SK-N-SH treated with all-trans-retinoic acid at 6 μM for 48 hours (cell line): ENCODE data around the gene DCTN4.
A peak's percentile ranks its signal among the peaks of the same experiment; 100 is the strongest.

ENCODE experiments used
- ATAC-seq: fragments of 200-7000 bp; cut with Tn5 transposase; 3 replicates; pipeline ENCODE4 v1.9.1; 2020; ENCODE audit warnings: mild to moderate bottlenecking, moderate library complexity
- ARNTL ChIP-seq: fragments of 450-650 bp; formaldehyde crosslinking; IDR thresholded peaks from 2 replicates; pipeline ENCODE4 v1.5.0; 2020; ENCODE audit warnings: low read depth, mild to moderate bottlenecking, moderate library complexity, borderline replicate concordance
- BACH2 ChIP-seq: fragments of 250-450 bp; sonication (Bioruptor Pico); IDR thresholded peaks from 2 replicates; pipeline ENCODE4 v1.9.0; 2021; ENCODE audit warnings: mild to moderate bottlenecking, borderline replicate concordance
- CREB5 ChIP-seq: fragments of 250-450 bp; sonication (Bioruptor Pico); IDR thresholded peaks from 2 replicates; pipeline ENCODE4 v1.5.1; 2020; ENCODE audit warnings: low read depth, mild to moderate bottlenecking, moderate library complexity
- CSDC2 ChIP-seq: fragments of 250-450 bp; sonication (Bioruptor Pico); IDR thresholded peaks from 2 replicates; pipeline ENCODE4 v1.5.0; 2020; ENCODE audit warnings: mild to moderate bottlenecking, moderate library complexity
- CSRNP3 ChIP-seq: fragments of 250-450 bp; sonication (Bioruptor Pico); IDR thresholded peaks from 2 replicates; pipeline ENCODE4 v1.5.1; 2021; ENCODE audit warnings: mild to moderate bottlenecking, moderate library complexity
- ESRRG ChIP-seq: fragments of 250-450 bp; sonication (Bioruptor Pico); IDR thresholded peaks from 2 replicates; pipeline ENCODE4 v1.6.1; 2021; ENCODE audit warnings: mild to moderate bottlenecking
- GLIS3 ChIP-seq: fragments of 250-450 bp; sonication (Bioruptor Pico); IDR thresholded peaks from 2 replicates; pipeline ENCODE4 v1.5.0; 2020; ENCODE audit warnings: mild to moderate bottlenecking, moderate library complexity
- ISL1 ChIP-seq: fragments of 250-450 bp; sonication (Bioruptor Pico); IDR thresholded peaks from 2 replicates; pipeline ENCODE4 v2.1.2; 2022; ENCODE audit warnings: mild to moderate bottlenecking, moderate library complexity
- OSR1 ChIP-seq: fragments of 250-450 bp; sonication (Bioruptor Pico); IDR thresholded peaks from 2 replicates; pipeline ENCODE4 v1.8.0; 2022; ENCODE audit warnings: moderate library complexity, mild to moderate bottlenecking, inconsistent platforms
- PATZ1 ChIP-seq: fragments of 250-450 bp; sonication (Bioruptor Pico); IDR thresholded peaks from 2 replicates; pipeline ENCODE4 v1.8.0; 2020; ENCODE audit warnings: mild to moderate bottlenecking, moderate library complexity, borderline replicate concordance
- POU6F1 ChIP-seq: fragments of 250-450 bp; sonication (Bioruptor Pico); IDR thresholded peaks from 2 replicates; pipeline ENCODE4 v1.8.0; 2021; ENCODE audit warnings: low read depth, mild to moderate bottlenecking, moderate library complexity, borderline replicate concordance
- PPARA ChIP-seq: fragments of 250-450 bp; sonication (Bioruptor Pico); IDR thresholded peaks from 2 replicates; pipeline ENCODE4 v1.5.0; 2020; ENCODE audit warnings: mild to moderate bottlenecking, borderline replicate concordance
- RARB ChIP-seq: fragments of 250-450 bp; sonication (Bioruptor Pico); IDR thresholded peaks from 2 replicates; pipeline ENCODE4 v1.8.0; 2021; ENCODE audit warnings: mild to moderate bottlenecking, moderate library complexity
- SNAI2 ChIP-seq: fragments of 250-450 bp; sonication (Bioruptor Pico); IDR thresholded peaks from 2 replicates; pipeline ENCODE4 v1.5.0; 2020; ENCODE audit warnings: mild to moderate bottlenecking, moderate library complexity
- TCF4 ChIP-seq: fragments of 250-450 bp; sonication (Bioruptor Pico); IDR thresholded peaks from 2 replicates; pipeline ENCODE4 v1.8.0; 2021; ENCODE audit warnings: mild to moderate bottlenecking, moderate library complexity, borderline replicate concordance
- TOX ChIP-seq: fragments of 250-450 bp; sonication (Bioruptor Pico); IDR thresholded peaks from 2 replicates; pipeline ENCODE4 v1.8.0; 2021; ENCODE audit warnings: mild to moderate bottlenecking, moderate library complexity, borderline replicate concordance
- TSHZ2 ChIP-seq: fragments of 250-450 bp; sonication (Bioruptor Pico); IDR thresholded peaks from 2 replicates; pipeline ENCODE4 v1.5.0; 2020; ENCODE audit warnings: mild to moderate bottlenecking, moderate library complexity
- ZC3H10 ChIP-seq: fragments of 250-450 bp; sonication (Bioruptor Pico); IDR thresholded peaks from 2 replicates; pipeline ENCODE4 v1.5.1; 2021; ENCODE audit warnings: mild to moderate bottlenecking, moderate library complexity
- ZFP3 ChIP-seq: fragments of 250-450 bp; sonication (Bioruptor Pico); IDR thresholded peaks from 2 replicates; pipeline ENCODE4 v1.5.0; 2020; ENCODE audit warnings: mild to moderate bottlenecking, moderate library complexity
- ZFP30 ChIP-seq: fragments of 450-650 bp; formaldehyde crosslinking; IDR thresholded peaks from 2 replicates; pipeline ENCODE4 v1.5.0; 2022; ENCODE audit warnings: mild to moderate bottlenecking, moderate library complexity
- ZNF565 ChIP-seq: fragments of 450-650 bp; formaldehyde crosslinking; conservative IDR thresholded peaks from 2 replicates; pipeline ENCODE4 v1.5.0; 2020; ENCODE audit warnings: low read depth, mild to moderate bottlenecking, moderate library complexity
- ZNF70 ChIP-seq: fragments of 450-650 bp; formaldehyde crosslinking; IDR thresholded peaks from 2 replicates; pipeline ENCODE4 v1.5.0; 2020; ENCODE audit warnings: mild to moderate bottlenecking, moderate library complexity
- ZNF8 ChIP-seq: fragments of 450-650 bp; formaldehyde crosslinking; IDR thresholded peaks from 2 replicates; pipeline ENCODE4 v1.5.0; 2020; ENCODE audit warnings: mild to moderate bottlenecking, moderate library complexity

Gene DCTN4

GRCh38 chr5:150700246-150700593 lies 58.6 kb downstream of the DCTN4 start:
- TF ChIP-seq ZFP3 (no peak), CSRNP3 (no peak), BACH2 (CRISPR knock-in tag) (no peak), CREB5 (no peak), TOX (CRISPR knock-in tag) (no peak)
- peak; percentile 5 for ATAC-seq

- ATAC-seq: peak; percentile 86
- no peak for TF ChIP-seq BACH2 (CRISPR knock-in tag)
- TF ChIP-seq ISL1 (CRISPR knock-in tag): peak; percentile 98
- no peak for TF ChIP-seq POU6F1 (CRISPR knock-in tag)
- no peak for TF ChIP-seq SNAI2 (CRISPR knock-in tag)
- no peak for TF ChIP-seq OSR1 (CRISPR knock-in tag)
- no peak for TF ChIP-seq RARB (CRISPR knock-in tag)
- no peak for TF ChIP-seq ARNTL
- TF ChIP-seq CSDC2 (CRISPR knock-in tag): no peak
- TF ChIP-seq ZNF565 (CRISPR knock-in tag): no peak
- TF ChIP-seq ESRRG (CRISPR knock-in tag): peak; percentile 65; the same call in 1 of the 2 replicates
- peak; percentile 77 for TF ChIP-seq ZFP3
- no peak for TF ChIP-seq ZNF8 (CRISPR knock-in tag)
- peak; percentile 51; the same call in 1 of the 2 replicates for TF ChIP-seq TOX (CRISPR knock-in tag)
- TF ChIP-seq TCF4 (CRISPR knock-in tag): no peak
- TF ChIP-seq CSRNP3: peak; percentile 69; the same call in 1 of the 2 replicates
- peak; percentile 83 for TF ChIP-seq PATZ1 (CRISPR knock-in tag)
- TF ChIP-seq PPARA (CRISPR knock-in tag): no peak
- peak; percentile 65 for TF ChIP-seq CREB5
- TF ChIP-seq ZC3H10 (CRISPR knock-in tag): no peak
- TF ChIP-seq ZNF70 (CRISPR knock-in tag): no peak
- no peak for TF ChIP-seq ZFP30 (CRISPR knock-in tag)
- TF ChIP-seq TSHZ2: no peak
- no peak for TF ChIP-seq GLIS3
Measured at GRCh38 chr5:150694612-150695011, 64.2 kb downstream of the DCTN4 start.
